Measurements from ENCODE around the gene DMD. TPM values are rescaled to one million over a fixed set of nuclear protein-coding genes. Genes with fewer than 3 reads are reported as not detected.

The DMD gene
- polyA plus RNA-seq, 1 donor from 2014 or later = 21.6 TPM

- no peaks in the 10 kb centered on the region for H3F3A ChIP-seq (ENCODE audit: insufficient read depth, low read length, poor library complexity, severe bottlenecking)
- no peaks in the 10 kb centered on the region for H3K27me3 ChIP-seq (ENCODE audit: insufficient read depth, low read depth, low read length)
- H3K36me3 ChIP-seq (ENCODE audit: insufficient read depth, low read length) = no peaks in the 10 kb centered on the region
- H3K27ac ChIP-seq (ENCODE audit: low read length) = no peak overlapping the region
- H2AFZ ChIP-seq (ENCODE audit: low read depth, low read length) = no peak overlapping the region
- TF ChIP-seq, protein P1, sequence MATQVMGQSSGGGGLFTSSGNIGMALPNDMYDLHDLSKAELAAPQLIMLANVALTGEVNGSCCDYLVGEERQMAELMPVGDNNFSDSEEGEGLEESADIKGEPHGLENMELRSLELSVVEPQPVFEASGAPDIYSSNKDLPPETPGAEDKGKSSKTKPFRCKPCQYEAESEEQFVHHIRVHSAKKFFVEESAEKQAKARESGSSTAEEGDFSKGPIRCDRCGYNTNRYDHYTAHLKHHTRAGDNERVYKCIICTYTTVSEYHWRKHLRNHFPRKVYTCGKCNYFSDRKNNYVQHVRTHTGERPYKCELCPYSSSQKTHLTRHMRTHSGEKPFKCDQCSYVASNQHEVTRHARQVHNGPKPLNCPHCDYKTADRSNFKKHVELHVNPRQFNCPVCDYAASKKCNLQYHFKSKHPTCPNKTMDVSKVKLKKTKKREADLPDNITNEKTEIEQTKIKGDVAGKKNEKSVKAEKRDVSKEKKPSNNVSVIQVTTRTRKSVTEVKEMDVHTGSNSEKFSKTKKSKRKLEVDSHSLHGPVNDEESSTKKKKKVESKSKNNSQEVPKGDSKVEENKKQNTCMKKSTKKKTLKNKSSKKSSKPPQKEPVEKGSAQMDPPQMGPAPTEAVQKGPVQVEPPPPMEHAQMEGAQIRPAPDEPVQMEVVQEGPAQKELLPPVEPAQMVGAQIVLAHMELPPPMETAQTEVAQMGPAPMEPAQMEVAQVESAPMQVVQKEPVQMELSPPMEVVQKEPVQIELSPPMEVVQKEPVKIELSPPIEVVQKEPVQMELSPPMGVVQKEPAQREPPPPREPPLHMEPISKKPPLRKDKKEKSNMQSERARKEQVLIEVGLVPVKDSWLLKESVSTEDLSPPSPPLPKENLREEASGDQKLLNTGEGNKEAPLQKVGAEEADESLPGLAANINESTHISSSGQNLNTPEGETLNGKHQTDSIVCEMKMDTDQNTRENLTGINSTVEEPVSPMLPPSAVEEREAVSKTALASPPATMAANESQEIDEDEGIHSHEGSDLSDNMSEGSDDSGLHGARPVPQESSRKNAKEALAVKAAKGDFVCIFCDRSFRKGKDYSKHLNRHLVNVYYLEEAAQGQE (IDR thresholded peaks at IDR 0.05; ENCODE audit: borderline replicate concordance) = no peak
- TF ChIP-seq RAD21 (conservative IDR thresholded peaks at IDR 0.05) (no peak), POLR2AphosphoS5 (IDR thresholded peaks at IDR 0.05) (no peak), EP300 (conservative IDR thresholded peaks at IDR 0.05; ENCODE audit: poor library complexity, severe bottlenecking) (no peak), EZH2 (IDR thresholded peaks at IDR 0.05; ENCODE audit: borderline replicate concordance, insufficient read depth, low read length, poor library complexity, severe bottlenecking) (no peak), SMC3 (conservative IDR thresholded peaks at IDR 0.05; ENCODE audit: poor library complexity) (no peak), TAF1 (IDR thresholded peaks at IDR 0.05; ENCODE audit: low read depth) (no peak), CTCF (IDR thresholded peaks at IDR 0.05; ENCODE audit: poor library complexity, severe bottlenecking) (no peak), MXI1 (conservative IDR thresholded peaks at IDR 0.05; ENCODE audit: poor library complexity, severe bottlenecking) (no peak)
- H3K79me2 ChIP-seq (replicated peaks; ENCODE audit: insufficient read depth, low read length) = no peaks in the 10 kb centered on the region
- H3K4me3 ChIP-seq (ENCODE audit: low read length) = no peak overlapping the region
- no peaks in the 10 kb centered on the region for H3K9me2 ChIP-seq (ENCODE audit: insufficient read depth, low read length)
- H4K20me1 ChIP-seq (ENCODE audit: insufficient read depth) = no peaks in the 10 kb centered on the region
- no peak overlapping the region for H3K4me2 ChIP-seq (ENCODE audit: low read length)
- H3K9ac ChIP-seq (ENCODE audit: low read length) = no peak overlapping the region
- no peaks in the 10 kb centered on the region for H3K9me3 ChIP-seq (ENCODE audit: low read length)
Observed at GRCh38 chrX:33156152-33156726, 55.1 kb downstream of the DMD start.

DNA sequence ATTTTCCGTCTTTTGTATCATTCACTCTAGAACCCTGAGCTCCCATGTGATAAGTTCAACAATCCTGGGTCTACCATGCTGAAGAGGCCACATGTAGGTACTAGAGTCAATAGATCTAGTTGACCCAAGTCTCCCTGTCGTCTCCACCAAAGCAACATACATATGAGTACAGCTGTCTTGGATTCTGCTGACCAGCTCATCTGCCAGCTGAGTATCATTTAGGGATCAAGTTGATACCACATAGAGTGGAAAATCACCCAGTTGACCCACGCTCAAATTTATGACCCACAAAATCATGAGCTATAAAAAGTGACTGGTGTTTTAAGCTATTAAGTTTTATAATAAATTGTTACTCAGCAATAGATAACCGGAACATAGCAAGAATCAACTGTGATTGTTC, 61.8 kb downstream of the DMD start:
- H3K4me3 ChIP-seq (ENCODE audit: low read length) = no peak overlapping the region
- H3K9me3 ChIP-seq (ENCODE audit: low read length) = no peaks in the 10 kb centered on the region
- H3K27me3 ChIP-seq (ENCODE audit: insufficient read depth, low read depth, low read length) = no peaks in the 10 kb centered on the region
- no peaks in the 10 kb centered on the region for H3K36me3 ChIP-seq (ENCODE audit: insufficient read depth, low read length)
- TF ChIP-seq, protein P1 (IDR thresholded peaks at IDR 0.05; ENCODE audit: borderline replicate concordance) = no peak
- TF ChIP-seq EP300 (conservative IDR thresholded peaks at IDR 0.05; ENCODE audit: poor library complexity, severe bottlenecking) (no peak), SMC3 (conservative IDR thresholded peaks at IDR 0.05; ENCODE audit: poor library complexity) (no peak), TAF1 (IDR thresholded peaks at IDR 0.05; ENCODE audit: low read depth) (no peak), POLR2AphosphoS5 (IDR thresholded peaks at IDR 0.05) (no peak), RAD21 (conservative IDR thresholded peaks at IDR 0.05) (no peak), EZH2 (IDR thresholded peaks at IDR 0.05; ENCODE audit: borderline replicate concordance, insufficient read depth, low read length, poor library complexity, severe bottlenecking) (no peak), CTCF (IDR thresholded peaks at IDR 0.05; ENCODE audit: poor library complexity, severe bottlenecking) (no peak), MXI1 (conservative IDR thresholded peaks at IDR 0.05; ENCODE audit: poor library complexity, severe bottlenecking) (no peak)
- no peaks in the 10 kb centered on the region for H4K20me1 ChIP-seq (ENCODE audit: insufficient read depth)
- no peak overlapping the region for H3K27ac ChIP-seq (ENCODE audit: low read length)
- H3K9me2 ChIP-seq (ENCODE audit: insufficient read depth, low read length) = no peaks in the 10 kb centered on the region
- H3F3A ChIP-seq (ENCODE audit: insufficient read depth, low read length, poor library complexity, severe bottlenecking) = no peaks in the 10 kb centered on the region
- H3K79me2 ChIP-seq (replicated peaks; ENCODE audit: insufficient read depth, low read length) = no peaks in the 10 kb centered on the region
- no peak overlapping the region for H3K9ac ChIP-seq (ENCODE audit: low read length)
- no peak overlapping the region for H3K4me2 ChIP-seq (ENCODE audit: low read length)
- H2AFZ ChIP-seq (ENCODE audit: low read depth, low read length) = no peak overlapping the region
